ENCODE measurements around the gene RAB6B.

The RAB6B gene

GRCh38 chr3:133928136-133928893 is 32.6 kb upstream of the RAB6B start:
- DNase-seq (ENCODE audit: extremely low read depth, low read depth) = no peak
- TF ChIP-seq, protein P1, sequence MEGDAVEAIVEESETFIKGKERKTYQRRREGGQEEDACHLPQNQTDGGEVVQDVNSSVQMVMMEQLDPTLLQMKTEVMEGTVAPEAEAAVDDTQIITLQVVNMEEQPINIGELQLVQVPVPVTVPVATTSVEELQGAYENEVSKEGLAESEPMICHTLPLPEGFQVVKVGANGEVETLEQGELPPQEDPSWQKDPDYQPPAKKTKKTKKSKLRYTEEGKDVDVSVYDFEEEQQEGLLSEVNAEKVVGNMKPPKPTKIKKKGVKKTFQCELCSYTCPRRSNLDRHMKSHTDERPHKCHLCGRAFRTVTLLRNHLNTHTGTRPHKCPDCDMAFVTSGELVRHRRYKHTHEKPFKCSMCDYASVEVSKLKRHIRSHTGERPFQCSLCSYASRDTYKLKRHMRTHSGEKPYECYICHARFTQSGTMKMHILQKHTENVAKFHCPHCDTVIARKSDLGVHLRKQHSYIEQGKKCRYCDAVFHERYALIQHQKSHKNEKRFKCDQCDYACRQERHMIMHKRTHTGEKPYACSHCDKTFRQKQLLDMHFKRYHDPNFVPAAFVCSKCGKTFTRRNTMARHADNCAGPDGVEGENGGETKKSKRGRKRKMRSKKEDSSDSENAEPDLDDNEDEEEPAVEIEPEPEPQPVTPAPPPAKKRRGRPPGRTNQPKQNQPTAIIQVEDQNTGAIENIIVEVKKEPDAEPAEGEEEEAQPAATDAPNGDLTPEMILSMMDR (IDR thresholded peaks at IDR 0.05; ENCODE audit: low read depth, low read length) = no peak

DNA sequence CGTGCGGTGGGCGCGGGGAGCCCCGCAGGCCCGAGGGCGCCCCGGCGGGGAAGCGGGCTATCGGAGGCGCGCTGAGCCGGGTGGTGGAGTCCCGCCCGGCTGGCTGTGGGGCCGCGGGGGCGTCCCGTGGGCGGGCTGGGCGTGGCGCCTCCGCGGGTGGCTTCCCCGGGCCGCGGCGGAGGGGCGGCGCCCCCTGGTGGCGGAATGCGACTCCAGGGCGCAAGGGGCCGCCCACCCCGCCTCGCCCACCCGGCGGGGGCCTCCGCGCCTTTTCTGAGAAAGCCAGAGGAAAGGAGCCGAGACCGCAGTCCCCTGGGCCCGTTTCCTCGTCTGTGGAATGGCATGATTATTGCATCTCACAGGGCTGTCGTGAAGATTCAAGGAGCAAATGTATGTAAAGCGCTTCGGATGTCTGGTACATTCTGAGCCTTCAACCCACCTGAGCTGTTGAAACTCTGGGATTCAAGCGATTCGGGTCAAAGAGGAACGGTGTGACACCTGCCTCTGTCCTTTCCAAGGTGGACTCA is 31.9 kb upstream of the RAB6B start:
- DNase-seq (ENCODE audit: extremely low read depth, low read depth) = no peak
- TF ChIP-seq, protein P1 (IDR thresholded peaks at IDR 0.05; ENCODE audit: low read depth, low read length) = peak; percentile 37

GRCh38 chr3:133926736-133927539 is 31.3 kb upstream of the RAB6B start:
- no peak for DNase-seq (ENCODE audit: extremely low read depth, low read depth)

DNA sequence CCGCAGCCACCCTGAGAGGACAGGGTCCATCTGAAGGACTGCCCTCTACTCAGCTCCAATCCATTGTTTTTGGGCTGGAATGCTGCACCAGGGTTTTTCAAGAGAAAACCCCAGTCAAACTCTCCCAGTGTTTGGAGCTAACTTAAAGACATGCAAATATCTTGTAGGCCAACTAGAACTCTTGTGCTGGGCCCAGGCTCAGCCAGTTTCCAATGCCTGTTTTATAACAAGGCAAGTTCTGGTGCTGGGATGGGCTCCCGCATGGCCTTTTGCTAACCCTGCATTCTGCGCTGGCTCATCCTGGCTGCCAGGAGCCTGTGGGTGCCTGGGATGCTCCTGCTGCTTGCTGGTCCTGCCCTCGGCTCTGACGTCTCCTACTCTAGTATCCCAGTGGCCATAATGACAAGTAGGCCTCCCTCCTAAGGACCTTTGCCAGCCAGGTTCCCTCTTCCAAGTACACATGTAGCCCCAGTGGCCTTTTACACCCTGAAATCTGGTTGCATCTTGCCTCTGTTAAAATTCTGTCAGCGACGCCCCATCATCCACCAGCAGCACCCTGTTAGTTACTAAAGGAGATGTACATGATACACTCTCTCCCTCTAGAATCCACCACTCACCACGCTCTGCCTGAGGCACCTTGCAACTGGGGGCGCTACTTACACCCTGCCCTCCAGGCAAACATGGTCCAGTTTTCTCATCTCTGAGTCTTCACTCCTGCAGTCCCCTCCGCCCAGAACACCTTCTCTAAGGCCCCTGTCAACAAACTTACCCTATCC is 30.5 kb upstream of the RAB6B start:
- DNase-seq (ENCODE audit: extremely low read depth, low read depth) = no peak
- TF ChIP-seq, protein P1 (IDR thresholded peaks at IDR 0.05; ENCODE audit: low read depth, low read length) = no peak

More at GRCh38 chr3:133926736-133927539, 31.3 kb upstream of the RAB6B start:
- TF ChIP-seq, protein P1 (IDR thresholded peaks at IDR 0.05; ENCODE audit: low read depth, low read length) = no peak

GRCh38 chr3:133924041-133924440 is 28.4 kb upstream of the RAB6B start:
- TF ChIP-seq, protein P1 (IDR thresholded peaks at IDR 0.05; ENCODE audit: low read depth, low read length) = no peak
- DNase-seq (ENCODE audit: extremely low read depth, low read depth) = no peak

DNA sequence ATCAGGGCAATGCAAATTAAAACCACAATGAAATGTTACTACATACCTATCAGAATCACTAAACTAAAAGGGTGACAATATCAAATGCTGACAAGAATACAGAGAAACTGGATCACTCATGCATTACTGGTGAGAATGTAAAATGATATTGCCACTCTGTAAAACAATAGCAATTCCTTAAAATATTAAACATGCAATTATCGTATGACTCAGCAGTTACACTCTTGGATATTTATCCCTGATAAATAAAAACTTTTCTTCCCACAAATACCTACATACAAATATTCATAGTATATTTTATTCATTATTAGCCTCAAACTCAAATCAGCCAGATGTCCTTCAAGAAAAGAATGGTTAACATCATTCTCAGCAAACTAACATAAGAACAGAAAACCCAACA is 25.9 kb upstream of the RAB6B start:
- no peak for DNase-seq (ENCODE audit: extremely low read depth, low read depth)
- TF ChIP-seq, protein P1 (IDR thresholded peaks at IDR 0.05; ENCODE audit: low read depth, low read length) = no peak
